SK-N-SH treated with all-trans-retinoic acid at 6 μM for 48 hours (cell line): ENCODE results near the gene OAS1.

Experiments
- CSRNP3 ChIP-seq: fragments of 250-450 bp; sonication (Bioruptor Pico); IDR thresholded peaks from 2 replicates; pipeline ENCODE4 v1.5.1; 2021; ENCODE audit warnings: mild to moderate bottlenecking, moderate library complexity
- ESRRG ChIP-seq: fragments of 250-450 bp; sonication (Bioruptor Pico); IDR thresholded peaks from 2 replicates; pipeline ENCODE4 v1.6.1; 2021; ENCODE audit warnings: mild to moderate bottlenecking
- GLIS3 ChIP-seq: fragments of 250-450 bp; sonication (Bioruptor Pico); IDR thresholded peaks from 2 replicates; pipeline ENCODE4 v1.5.0; 2020; ENCODE audit warnings: mild to moderate bottlenecking, moderate library complexity
- TOX ChIP-seq: fragments of 250-450 bp; sonication (Bioruptor Pico); IDR thresholded peaks from 2 replicates; pipeline ENCODE4 v1.8.0; 2021; ENCODE audit warnings: mild to moderate bottlenecking, moderate library complexity, borderline replicate concordance
- ZFP3 ChIP-seq: fragments of 250-450 bp; sonication (Bioruptor Pico); IDR thresholded peaks from 2 replicates; pipeline ENCODE4 v1.5.0; 2020; ENCODE audit warnings: mild to moderate bottlenecking, moderate library complexity
- ZNF70 ChIP-seq: fragments of 450-650 bp; formaldehyde crosslinking; IDR thresholded peaks from 2 replicates; pipeline ENCODE4 v1.5.0; 2020; ENCODE audit warnings: mild to moderate bottlenecking, moderate library complexity
- ZNF8 ChIP-seq: fragments of 450-650 bp; formaldehyde crosslinking; IDR thresholded peaks from 2 replicates; pipeline ENCODE4 v1.5.0; 2020; ENCODE audit warnings: mild to moderate bottlenecking, moderate library complexity
- TF ChIP-seq, protein P1 (sequence below): fragments of 250-450 bp; sonication (Bioruptor Pico); IDR thresholded peaks from 2 replicates; pipeline ENCODE4 v1.8.0; 2020; ENCODE audit warnings: mild to moderate bottlenecking, moderate library complexity, borderline replicate concordance

DNA sequence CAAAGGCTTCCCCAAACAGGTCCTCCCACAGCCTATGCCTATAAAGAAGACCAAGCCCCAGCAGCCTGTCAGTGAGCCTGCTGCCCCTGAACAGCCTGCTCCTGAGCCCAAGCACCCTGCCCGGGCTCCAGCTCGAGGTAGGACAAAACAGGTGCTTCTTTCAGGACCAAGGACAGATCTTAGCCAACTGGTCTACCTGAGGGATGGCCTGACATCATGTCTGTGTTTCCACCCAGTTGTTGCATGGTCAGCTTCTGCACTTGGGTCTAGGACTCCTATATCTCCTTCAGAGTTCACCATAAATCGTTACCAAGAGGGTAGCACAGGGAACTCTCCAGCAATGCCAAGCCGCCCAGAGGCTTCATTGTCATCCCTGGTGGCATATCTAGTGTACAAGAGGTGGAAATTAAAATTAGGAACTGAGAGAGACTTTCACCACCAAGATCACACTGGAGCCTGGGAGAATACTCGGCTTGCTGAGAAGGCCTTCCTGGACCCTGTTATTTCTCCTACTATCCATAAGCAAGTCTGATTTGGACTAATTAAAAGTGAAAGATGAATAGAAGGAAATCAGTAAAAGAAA, 38.2 kb upstream of the OAS1 start:
- no peak for TF ChIP-seq ZNF8
- TF ChIP-seq TOX = no peak
- TF ChIP-seq, protein P1, sequence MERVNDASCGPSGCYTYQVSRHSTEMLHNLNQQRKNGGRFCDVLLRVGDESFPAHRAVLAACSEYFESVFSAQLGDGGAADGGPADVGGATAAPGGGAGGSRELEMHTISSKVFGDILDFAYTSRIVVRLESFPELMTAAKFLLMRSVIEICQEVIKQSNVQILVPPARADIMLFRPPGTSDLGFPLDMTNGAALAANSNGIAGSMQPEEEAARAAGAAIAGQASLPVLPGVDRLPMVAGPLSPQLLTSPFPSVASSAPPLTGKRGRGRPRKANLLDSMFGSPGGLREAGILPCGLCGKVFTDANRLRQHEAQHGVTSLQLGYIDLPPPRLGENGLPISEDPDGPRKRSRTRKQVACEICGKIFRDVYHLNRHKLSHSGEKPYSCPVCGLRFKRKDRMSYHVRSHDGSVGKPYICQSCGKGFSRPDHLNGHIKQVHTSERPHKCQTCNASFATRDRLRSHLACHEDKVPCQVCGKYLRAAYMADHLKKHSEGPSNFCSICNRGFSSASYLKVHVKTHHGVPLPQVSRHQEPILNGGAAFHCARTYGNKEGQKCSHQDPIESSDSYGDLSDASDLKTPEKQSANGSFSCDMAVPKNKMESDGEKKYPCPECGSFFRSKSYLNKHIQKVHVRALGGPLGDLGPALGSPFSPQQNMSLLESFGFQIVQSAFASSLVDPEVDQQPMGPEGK = no peak
- no peak for TF ChIP-seq GLIS3 (CRISPR knock-in tag)
- no peak for TF ChIP-seq ESRRG (CRISPR knock-in tag)
- TF ChIP-seq CSRNP3 = no peak
- TF ChIP-seq ZFP3 (CRISPR knock-in tag) = no peak
- TF ChIP-seq ZNF70 (CRISPR knock-in tag) = no peak
